Activated CD4-positive, alpha-beta T cell treated with anti-CD3 and anti-CD28 coated beads, Interleukin-2, amount 10 ng/mL, durations not matched to agents 24 days and 14 days (primary cell): ENCODE measurements around the gene CPS1. TPM values are rescaled to one million over a fixed set of nuclear protein-coding genes. Genes with fewer than 3 reads are reported as not detected.

Experiments used
- DNase-seq: peaks from one replicate; pipeline ENCODE4 v3.0.0; 2022
- H3K27ac Mint-ChIP-seq: one replicate; pipeline ENCODE4 v1.8.0; 2022; ENCODE audit warnings: mild to moderate bottlenecking, mixed read lengths
- H3K27me3 Mint-ChIP-seq: one replicate; pipeline ENCODE4 v1.8.0; 2022; ENCODE audit warnings: mixed read lengths
- H3K36me3 Mint-ChIP-seq: one replicate; pipeline ENCODE4 v1.8.0; 2022; ENCODE audit warnings: low read depth, mild to moderate bottlenecking, mixed read lengths
- H3K4me1 Mint-ChIP-seq: one replicate; pipeline ENCODE4 v1.8.0; 2021; ENCODE audit warnings: mixed read lengths
- H3K4me3 Mint-ChIP-seq: one replicate; pipeline ENCODE4 v1.8.0; 2022; ENCODE audit warnings: mild to moderate bottlenecking, moderate library complexity, mixed read lengths
- H3K9me3 Mint-ChIP-seq: one replicate; pipeline ENCODE4 v1.8.0; 2021; ENCODE audit warnings: mixed read lengths
- intact Hi-C: fragments of 100-400 bp; cut with micrococcal nuclease; formaldehyde crosslinking; loops from one replicate; pipeline ENCODE4 v1.15.1; 2023
- total RNA-seq: library from RNA; stranded (reverse); gene quantifications from 2 replicates; pipeline ENCODE4 v1.2.3, GENCODE V29; 2022

Gene CPS1
- total RNA-seq, 1 donor from 2014 or later: 0.75 TPM

DNA sequence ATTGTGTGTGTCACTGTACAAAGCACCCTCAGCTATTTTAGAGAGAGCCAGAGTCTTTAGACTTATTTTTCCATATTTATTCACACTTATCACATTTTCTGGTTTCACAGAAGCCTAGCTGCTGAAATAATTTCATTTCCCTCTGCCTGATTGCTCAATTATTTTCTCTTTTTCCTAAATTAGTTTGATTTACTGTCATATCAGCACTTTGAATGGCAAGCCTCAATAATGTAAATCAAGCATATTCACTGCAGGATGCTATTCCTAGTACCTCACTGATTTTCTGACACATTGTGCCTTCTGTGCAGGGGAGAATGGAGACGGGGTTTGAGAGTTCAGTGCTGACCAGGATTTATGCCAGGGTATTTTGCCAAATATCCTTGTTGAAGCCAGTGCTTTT is 48.3 kb downstream of the CPS1 start:
- Mint-ChIP-seq H3K4me1 (no peaks in the 10 kb centered on the region), H3K36me3 (no peaks in the 10 kb centered on the region), H3K27ac (no peak overlapping the region), H3K4me3 (no peak overlapping the region), H3K27me3 (no peaks in the 10 kb centered on the region), H3K9me3 (no peaks in the 10 kb centered on the region)
- intact Hi-C loops: no loop called here
- DNase-seq: no peak

DNA sequence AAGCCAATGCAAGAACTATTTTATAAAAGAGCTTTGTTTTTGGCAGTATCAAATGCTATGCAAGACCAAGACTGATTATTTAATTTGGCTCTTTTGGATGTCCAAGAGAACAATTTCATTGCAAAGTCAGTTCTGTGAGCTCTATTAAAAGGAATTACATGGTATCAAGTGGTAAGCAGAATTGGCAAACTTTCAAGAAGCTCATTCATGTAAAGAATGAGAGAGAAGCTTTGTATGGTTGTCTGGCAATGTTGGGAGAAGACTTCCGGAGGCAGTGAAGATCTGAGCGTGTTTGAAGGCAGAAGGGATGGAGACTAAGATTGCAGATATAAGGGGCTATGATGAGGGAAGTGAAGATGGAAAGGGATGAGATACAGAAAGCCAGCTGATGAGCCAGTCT is 49.6 kb downstream of the CPS1 start:
- Mint-ChIP-seq H3K4me1 (no peaks in the 10 kb centered on the region), H3K27me3 (no peaks in the 10 kb centered on the region), H3K4me3 (no peak overlapping the region), H3K9me3 (no peaks in the 10 kb centered on the region), H3K36me3 (no peaks in the 10 kb centered on the region), H3K27ac (no peak overlapping the region)
- intact Hi-C loops: no loop called here
- DNase-seq: no peak

DNA sequence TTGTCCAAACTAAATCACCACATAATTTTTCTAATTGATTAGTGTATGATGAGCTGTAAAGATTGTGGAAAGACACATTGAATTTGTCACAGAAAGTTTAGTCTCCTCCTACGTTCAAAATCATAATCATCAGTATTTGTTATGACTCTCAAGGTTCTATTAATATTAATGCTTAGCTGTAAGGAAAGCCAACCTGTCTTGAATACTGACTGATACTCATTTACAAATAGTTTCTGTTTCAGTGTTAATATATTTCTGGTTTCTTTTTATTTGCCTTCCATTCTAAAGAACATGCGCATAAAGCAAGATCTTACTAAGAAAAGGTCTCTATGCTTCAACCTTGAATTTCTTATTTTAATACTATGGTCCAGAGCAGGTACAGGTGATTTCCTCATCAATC is 55.1 kb downstream of the CPS1 start:
- Mint-ChIP-seq H3K4me1 (no peaks in the 10 kb centered on the region), H3K4me3 (no peak overlapping the region), H3K9me3 (no peaks in the 10 kb centered on the region), H3K36me3 (no peaks in the 10 kb centered on the region), H3K27ac (no peak overlapping the region), H3K27me3 (no peaks in the 10 kb centered on the region)
- no peak for DNase-seq
- intact Hi-C loops: loop anchor here (10.0 kb wide), 1 partner anchor 423 kb away; no protein-coding TSS in a partner anchor

DNA sequence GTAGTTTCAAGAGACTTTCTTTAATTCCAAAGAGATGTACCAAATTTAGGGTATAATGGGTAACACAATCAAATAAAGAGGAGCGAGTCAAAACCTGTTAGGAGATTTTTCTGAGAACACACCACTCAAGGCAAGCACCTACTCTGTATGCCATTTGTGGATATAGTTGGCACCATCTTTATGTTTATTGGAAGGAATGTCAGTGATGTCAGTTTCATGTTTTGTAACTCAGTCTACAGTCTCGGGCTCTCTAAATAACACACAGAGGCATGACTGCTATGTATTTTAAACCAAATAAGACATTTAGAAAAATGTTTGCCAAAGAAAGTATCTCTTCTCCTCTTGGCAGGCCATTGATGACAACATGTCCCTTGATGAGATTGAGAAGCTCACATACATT is 59.7 kb downstream of the CPS1 start:
- no peaks in the 10 kb centered on the region for H3K36me3 Mint-ChIP-seq
- H3K4me1 Mint-ChIP-seq: no peaks in the 10 kb centered on the region
- H3K27ac Mint-ChIP-seq: no peak overlapping the region
- intact Hi-C loops: loop anchor here (2.0 to 10.0 kb wide), 2 partner anchors 419 to 543 kb away; no protein-coding TSS in a partner anchor
- no peak overlapping the region for H3K4me3 Mint-ChIP-seq
- DNase-seq: no peak
- no peaks in the 10 kb centered on the region for H3K9me3 Mint-ChIP-seq
- no peaks in the 10 kb centered on the region for H3K27me3 Mint-ChIP-seq

DNA sequence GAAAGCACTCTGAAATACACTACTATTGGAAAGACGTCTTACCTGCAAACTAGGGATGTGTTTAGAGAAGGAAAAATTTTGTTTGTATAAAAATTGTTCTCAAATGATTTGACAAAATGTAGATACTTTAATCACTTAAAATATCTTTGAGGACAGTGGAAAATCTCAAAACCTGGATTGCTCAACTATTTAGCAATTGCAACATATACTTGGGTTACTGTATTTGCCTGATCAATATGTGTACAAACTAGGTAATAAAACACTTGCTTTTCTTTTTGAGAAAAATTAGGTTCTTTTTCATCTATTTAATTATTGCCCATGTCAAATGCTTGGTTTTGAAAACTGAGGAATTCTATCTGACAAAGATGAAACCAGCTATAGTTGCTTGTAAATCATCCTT is 60.9 kb downstream of the CPS1 start:
- H3K36me3 Mint-ChIP-seq: no peaks in the 10 kb centered on the region
- DNase-seq: no peak
- H3K27me3 Mint-ChIP-seq: no peaks in the 10 kb centered on the region
- H3K4me3 Mint-ChIP-seq: no peak overlapping the region
- no peaks in the 10 kb centered on the region for H3K9me3 Mint-ChIP-seq
- intact Hi-C loops: loop anchor here (2.0 to 10.0 kb wide), 2 partner anchors 417 to 541 kb away; no protein-coding TSS in a partner anchor
- H3K4me1 Mint-ChIP-seq: no peaks in the 10 kb centered on the region
- H3K27ac Mint-ChIP-seq: no peak overlapping the region

DNA sequence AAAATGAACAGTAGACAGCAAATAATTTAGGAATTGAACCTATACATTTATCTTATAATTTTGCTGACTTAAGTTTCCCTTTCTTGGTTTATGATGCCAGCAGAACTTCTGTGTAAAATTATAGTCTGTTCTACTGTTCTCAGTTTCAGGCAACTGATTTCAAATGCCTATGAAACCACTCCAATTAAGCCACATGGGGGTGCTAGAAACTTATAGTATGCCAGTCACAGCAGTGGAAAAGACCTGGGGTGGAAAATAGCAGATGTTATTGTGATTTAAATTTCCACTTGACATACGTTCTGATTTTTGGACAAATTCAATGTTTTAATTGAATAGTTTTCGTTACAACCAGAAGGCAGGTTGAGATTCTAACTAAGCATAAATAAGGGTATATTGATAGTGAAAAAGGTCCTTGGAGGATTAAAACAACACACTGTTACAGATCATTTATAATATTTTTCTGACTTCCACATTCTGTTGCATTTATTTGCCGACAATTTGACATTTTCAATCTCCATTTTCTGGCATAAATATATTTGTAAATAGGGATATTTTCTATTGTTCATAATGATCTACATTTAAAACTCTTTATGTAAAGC is 61.4 kb downstream of the CPS1 start:
- Mint-ChIP-seq H3K27ac (no peak overlapping the region), H3K4me3 (no peak overlapping the region)
- DNase-seq: peak; percentile 62

DNA sequence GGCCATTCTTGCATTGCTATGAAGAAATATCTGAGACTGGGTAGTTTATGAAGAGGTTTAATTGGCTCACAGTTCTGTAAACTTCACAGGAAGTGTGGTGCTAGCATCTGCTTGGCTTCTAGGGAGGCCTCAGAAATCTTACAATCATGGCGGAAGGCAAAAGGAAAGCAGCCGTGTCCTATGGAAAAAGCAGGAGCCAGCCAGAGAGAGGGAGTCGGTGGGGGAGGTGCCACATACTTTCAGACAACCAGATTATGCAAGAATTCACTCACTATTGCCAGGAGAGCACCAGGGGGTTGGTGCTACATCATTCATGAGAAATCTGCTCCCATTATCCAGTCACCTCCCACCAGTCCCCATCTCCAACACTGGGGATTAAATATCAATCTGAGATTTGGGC is 64.1 kb downstream of the CPS1 start:
- no peak for DNase-seq
- no peaks in the 10 kb centered on the region for H3K36me3 Mint-ChIP-seq
- no peaks in the 10 kb centered on the region for H3K27me3 Mint-ChIP-seq
- H3K4me1 Mint-ChIP-seq: no peaks in the 10 kb centered on the region
- H3K4me3 Mint-ChIP-seq: no peak overlapping the region
- no peak overlapping the region for H3K27ac Mint-ChIP-seq
- intact Hi-C loops: no loop called here
- no peaks in the 10 kb centered on the region for H3K9me3 Mint-ChIP-seq

More for the DNA sequence above, 61.4 kb downstream of the CPS1 start:
- Mint-ChIP-seq H3K27me3 (no peaks in the 10 kb centered on the region), H3K9me3 (no peaks in the 10 kb centered on the region), H3K4me1 (no peaks in the 10 kb centered on the region), H3K36me3 (no peaks in the 10 kb centered on the region)
- intact Hi-C loops: loop anchor here (2.0 to 10.0 kb wide), 2 partner anchors 417 to 541 kb away; no protein-coding TSS in a partner anchor

DNA sequence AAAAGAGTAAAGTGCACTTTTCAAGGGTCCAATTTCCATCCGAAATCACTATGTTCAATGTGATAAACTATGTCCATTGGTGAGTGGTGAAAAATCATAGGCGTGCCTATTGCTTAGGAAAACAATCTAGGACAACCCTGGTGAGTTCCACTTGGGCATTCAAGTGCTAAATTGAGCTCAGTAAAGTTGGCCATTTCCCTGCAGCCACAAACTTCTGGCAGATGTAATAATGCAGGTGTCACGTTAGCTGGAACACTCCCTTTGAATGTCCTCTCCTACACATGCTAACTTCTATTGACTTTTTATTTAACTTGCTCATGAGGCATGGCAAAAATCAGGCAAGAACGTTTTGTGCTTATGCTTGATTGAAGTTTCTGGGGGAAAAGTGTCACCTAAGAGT is 67.1 kb downstream of the CPS1 start:
- no peak overlapping the region for H3K27ac Mint-ChIP-seq
- no peaks in the 10 kb centered on the region for H3K36me3 Mint-ChIP-seq
- no peak for DNase-seq
- H3K4me3 Mint-ChIP-seq: no peak overlapping the region
- intact Hi-C loops: no loop called here
- H3K4me1 Mint-ChIP-seq: no peaks in the 10 kb centered on the region
- no peaks in the 10 kb centered on the region for H3K27me3 Mint-ChIP-seq
- H3K9me3 Mint-ChIP-seq: no peaks in the 10 kb centered on the region

DNA sequence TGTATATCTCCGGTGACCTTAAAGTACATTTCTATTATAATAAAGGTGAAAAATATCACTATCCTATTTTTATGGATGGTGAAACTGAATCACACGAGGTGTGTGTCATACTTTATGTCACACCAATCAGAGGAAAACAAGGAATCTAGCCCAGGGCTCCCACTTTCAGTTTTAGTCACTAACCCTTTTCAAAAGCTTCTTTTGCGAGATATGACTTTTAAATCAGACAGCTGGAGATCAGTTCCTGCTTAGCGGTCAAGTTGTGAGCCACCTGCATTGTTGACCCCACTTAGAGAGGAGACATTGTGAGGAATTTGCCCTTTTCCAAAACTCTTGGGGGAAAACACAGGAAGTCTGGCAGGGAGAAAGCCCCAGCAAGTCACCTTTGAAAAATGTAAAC is 70.5 kb downstream of the CPS1 start:
- Mint-ChIP-seq H3K27ac (no peak overlapping the region), H3K4me3 (no peak overlapping the region), H3K4me1 (no peaks in the 10 kb centered on the region), H3K36me3 (no peaks in the 10 kb centered on the region), H3K9me3 (no peaks in the 10 kb centered on the region), H3K27me3 (no peaks in the 10 kb centered on the region)
- intact Hi-C loops: no loop called here
- no peak for DNase-seq

DNA sequence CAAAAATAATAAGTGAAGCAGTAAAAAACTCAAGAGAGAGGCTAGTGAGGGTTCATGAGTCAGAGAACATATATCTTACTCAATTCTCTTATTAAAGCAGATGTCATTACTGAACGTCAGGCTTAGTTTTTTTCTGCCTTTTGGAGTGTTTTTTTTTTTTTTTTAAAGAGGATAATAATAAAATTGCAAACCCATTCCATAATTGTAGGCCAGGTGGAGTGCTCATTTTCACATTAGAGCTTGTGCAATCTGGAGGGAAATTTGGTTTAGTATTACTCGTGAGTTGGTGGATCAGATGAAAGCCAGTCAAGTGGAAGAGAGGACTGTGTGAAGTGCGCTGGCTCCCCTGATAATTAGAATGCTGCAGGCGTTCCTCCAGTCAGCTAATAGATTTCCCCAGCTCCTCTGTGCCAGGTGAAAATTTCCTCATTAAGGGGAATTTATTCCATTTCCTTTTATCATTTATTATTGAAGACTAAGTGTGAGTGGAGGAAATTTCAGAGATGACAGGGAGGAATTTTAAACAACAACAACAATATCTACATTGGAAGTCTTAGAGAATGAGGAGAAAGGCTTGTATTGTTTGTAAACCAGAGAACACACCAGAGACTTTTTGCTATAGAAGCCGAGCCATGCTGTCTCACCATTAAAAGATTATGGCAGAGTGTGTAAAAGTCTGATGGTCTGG is 74.6 kb downstream of the CPS1 start:
- H3K4me1 Mint-ChIP-seq: no peaks in the 10 kb centered on the region
- intact Hi-C loops: no loop called here
- H3K27ac Mint-ChIP-seq: no peak overlapping the region
- no peaks in the 10 kb centered on the region for H3K36me3 Mint-ChIP-seq
- H3K4me3 Mint-ChIP-seq: no peak overlapping the region
- DNase-seq: no peak
- H3K27me3 Mint-ChIP-seq: no peaks in the 10 kb centered on the region
- H3K9me3 Mint-ChIP-seq: no peaks in the 10 kb centered on the region

DNA sequence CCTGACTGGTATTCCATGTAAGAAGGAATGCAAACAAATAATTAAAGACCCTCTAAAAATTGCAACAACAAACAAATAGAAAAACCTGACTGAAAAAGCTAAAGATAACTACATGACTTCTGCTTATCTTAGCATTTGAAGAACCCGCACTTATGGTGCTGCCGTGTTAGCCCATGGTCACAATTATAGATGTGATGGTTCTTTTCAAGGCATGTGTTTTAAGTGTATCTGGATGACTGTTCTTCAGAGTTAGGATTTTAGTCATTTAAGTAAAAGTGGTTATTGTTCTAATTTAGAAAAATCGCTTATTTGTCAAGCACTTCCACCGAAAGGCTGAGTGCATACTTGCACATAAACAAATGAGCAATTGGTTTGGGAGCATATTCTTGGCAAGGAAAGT is 77.3 kb downstream of the CPS1 start:
- Mint-ChIP-seq H3K36me3 (no peaks in the 10 kb centered on the region), H3K4me1 (no peaks in the 10 kb centered on the region), H3K9me3 (no peaks in the 10 kb centered on the region), H3K27ac (no peak overlapping the region), H3K27me3 (no peaks in the 10 kb centered on the region), H3K4me3 (no peak overlapping the region)
- no peak for DNase-seq
- intact Hi-C loops: no loop called here

DNA sequence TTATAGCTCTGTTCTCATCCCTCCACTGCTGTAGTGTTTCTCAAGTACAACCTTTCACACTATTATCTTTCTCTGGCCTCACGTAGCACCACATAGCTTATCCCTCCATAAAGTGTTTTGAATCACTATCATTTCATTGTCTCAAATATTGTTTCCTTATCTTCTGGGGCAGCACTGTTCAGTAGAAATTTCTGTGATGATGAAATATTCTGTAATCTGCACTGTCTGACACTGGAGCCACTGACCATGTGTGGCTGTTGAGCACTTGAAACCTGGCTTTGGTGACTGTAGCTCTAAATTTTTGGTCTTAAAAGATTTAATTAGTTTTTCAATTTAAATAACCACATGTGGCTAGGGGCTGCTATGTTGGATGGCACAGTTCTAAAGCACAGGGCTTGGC is 78.9 kb downstream of the CPS1 start:
- H3K9me3 Mint-ChIP-seq: no peaks in the 10 kb centered on the region
- no peaks in the 10 kb centered on the region for H3K27me3 Mint-ChIP-seq
- no peaks in the 10 kb centered on the region for H3K36me3 Mint-ChIP-seq
- no peak overlapping the region for H3K4me3 Mint-ChIP-seq
- H3K27ac Mint-ChIP-seq: no peak overlapping the region
- DNase-seq: no peak
- no peaks in the 10 kb centered on the region for H3K4me1 Mint-ChIP-seq
- intact Hi-C loops: no loop called here

DNA sequence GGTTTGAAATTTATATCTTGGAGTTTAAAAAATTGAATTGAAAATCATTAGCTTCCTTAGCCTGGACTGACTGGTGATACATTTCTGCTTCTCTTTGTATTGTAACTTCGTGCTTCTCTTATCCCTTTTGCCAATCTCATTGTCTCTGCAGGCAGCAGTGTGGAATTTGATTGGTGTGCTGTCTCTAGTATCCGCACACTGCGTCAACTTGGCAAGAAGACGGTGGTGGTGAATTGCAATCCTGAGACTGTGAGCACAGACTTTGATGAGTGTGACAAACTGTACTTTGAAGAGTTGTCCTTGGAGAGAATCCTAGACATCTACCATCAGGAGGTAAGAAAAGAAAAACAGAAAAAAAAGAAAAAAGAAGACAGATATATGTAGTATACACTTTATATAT is 85.9 kb downstream of the CPS1 start:
- Mint-ChIP-seq H3K27me3 (no peaks in the 10 kb centered on the region), H3K36me3 (no peaks in the 10 kb centered on the region), H3K4me3 (no peak overlapping the region), H3K9me3 (no peaks in the 10 kb centered on the region), H3K27ac (no peak overlapping the region), H3K4me1 (no peaks in the 10 kb centered on the region)
- intact Hi-C loops: no loop called here
- no peak for DNase-seq

DNA sequence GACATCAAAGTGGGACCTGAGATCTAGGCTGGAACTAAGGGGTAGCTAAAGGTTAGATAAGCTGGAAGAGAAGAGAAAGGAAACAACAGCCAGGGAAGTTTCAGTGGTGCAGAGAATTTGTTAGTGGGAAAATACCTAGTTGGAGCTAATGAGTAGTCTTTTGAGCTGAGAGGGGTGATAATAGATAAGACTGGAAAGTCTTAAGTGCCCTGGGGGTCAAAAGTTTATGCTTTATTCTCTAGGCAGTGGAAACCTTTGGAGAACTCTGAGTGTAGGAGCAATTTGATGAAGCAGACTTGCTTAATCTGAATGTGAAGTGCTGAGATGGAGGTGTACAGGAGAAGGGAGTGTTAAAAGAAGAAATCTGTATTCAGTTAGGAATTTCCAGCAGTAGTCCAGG is 90.8 kb downstream of the CPS1 start:
- Mint-ChIP-seq H3K9me3 (no peaks in the 10 kb centered on the region), H3K36me3 (no peaks in the 10 kb centered on the region), H3K4me3 (no peak overlapping the region), H3K27ac (no peak overlapping the region), H3K27me3 (no peaks in the 10 kb centered on the region), H3K4me1 (no peaks in the 10 kb centered on the region)
- DNase-seq: no peak
- intact Hi-C loops: no loop called here

DNA sequence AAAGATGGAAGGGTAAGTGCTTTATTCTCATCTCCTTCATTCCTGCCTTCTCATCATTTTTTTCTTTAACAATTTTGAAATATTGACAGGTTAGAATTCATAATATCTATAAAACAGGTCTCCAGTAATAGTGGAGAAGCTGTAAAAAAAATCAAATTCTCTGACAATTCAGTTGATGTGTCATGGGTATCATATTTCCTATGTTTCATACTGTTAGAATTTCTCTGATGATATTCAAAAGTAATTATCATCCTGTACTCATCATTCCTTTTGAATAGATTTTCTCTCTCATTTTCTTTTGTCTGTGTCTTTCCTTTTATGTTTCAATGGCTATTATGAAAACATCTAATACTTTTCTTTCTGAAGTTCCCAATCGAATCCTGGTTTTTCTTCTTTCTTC is 97.7 kb downstream of the CPS1 start:
- Mint-ChIP-seq H3K9me3 (no peaks in the 10 kb centered on the region), H3K4me1 (no peaks in the 10 kb centered on the region), H3K27me3 (no peaks in the 10 kb centered on the region), H3K36me3 (no peaks in the 10 kb centered on the region), H3K27ac (no peak overlapping the region), H3K4me3 (no peak overlapping the region)
- DNase-seq: no peak
- intact Hi-C loops: no loop called here
